HUES6 (cell line): Measurements from ENCODE around the gene UBE2G1.

Experiments used
- H3K27ac ChIP-seq: 2 replicates; pipeline ENCODE4 v1.7.0; 2013; ENCODE audit warnings: low read depth, mild to moderate bottlenecking, low read length, inconsistent platforms
- H3K27me3 ChIP-seq: 2 replicates; pipeline ENCODE4 v1.6.1; 2013; ENCODE audit warnings: low read length; ENCODE audit not compliant: control insufficient read depth, insufficient read depth
- H3K36me3 ChIP-seq: 2 replicates; pipeline ENCODE4 v1.6.1; 2013; ENCODE audit warnings: low read length; ENCODE audit not compliant: control insufficient read depth, insufficient read depth
- H3K4me1 ChIP-seq: 2 replicates; pipeline ENCODE4 v1.6.1; 2013; ENCODE audit warnings: low read length; ENCODE audit not compliant: control insufficient read depth, insufficient read depth
- H3K4me3 ChIP-seq: 2 replicates; pipeline ENCODE4 v1.5.1; 2013; ENCODE audit warnings: low read depth, low read length
- H3K9ac ChIP-seq: one replicate; pipeline ENCODE4 v1.6.1; 2013; ENCODE audit warnings: mild to moderate bottlenecking, low read length
- H3K9me3 ChIP-seq: 2 replicates; pipeline ENCODE4 v1.6.1; 2013; ENCODE audit warnings: low read depth, low read length; ENCODE audit not compliant: control insufficient read depth, insufficient read depth

The UBE2G1 gene

DNA sequence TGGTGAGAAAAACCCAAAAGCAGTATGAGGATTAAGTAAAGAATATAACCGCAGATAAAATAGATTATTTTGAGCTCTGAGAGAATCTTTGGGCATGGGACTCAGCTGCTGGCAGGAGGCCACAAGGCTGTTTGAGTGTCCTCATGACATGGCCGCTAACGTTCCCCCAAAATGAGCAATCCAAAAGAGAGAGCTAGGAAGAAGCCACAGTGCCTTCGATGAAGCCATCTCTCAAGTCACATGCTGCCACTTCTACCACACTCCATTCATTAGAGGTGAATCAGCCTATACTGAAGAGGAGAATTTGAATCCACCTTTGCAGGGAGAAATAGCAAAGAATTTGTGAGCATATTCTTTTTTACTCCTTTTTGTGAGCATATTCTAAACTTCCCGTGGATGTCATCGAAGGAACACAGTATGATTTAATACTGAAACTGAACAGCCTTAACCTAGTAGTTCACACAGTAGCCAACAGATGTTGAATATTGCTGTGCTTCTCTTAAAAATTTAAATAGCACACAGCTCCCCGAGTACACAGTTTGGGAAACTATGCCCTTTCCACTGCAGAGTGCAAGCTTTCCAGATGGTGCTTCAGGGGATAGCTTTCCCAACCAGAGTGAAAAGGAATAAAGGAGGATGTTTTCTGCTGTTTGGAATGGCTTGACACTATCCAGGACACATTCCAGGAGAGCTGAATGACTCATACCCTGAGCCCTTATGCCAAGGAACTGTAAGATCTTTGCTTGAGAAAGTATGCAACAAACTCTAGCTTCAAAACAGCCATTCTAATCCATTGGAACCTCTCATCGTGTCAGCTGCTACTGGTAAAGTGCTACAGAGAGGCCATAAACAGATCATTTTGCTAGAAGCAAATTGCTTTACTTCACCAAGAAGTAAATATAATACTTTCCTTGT lies 136.6 kb downstream of the UBE2G1 start:
- peak overlapping the region; percentile 18 for H3K9ac ChIP-seq
- no peaks in the 10 kb centered on the region; the same call in 1 of the 2 replicates for H3K4me1 ChIP-seq
- H3K4me3 ChIP-seq: no peak overlapping the region; the same call in 1 of the 2 replicates
- H3K9me3 ChIP-seq: no peaks in the 10 kb centered on the region
- H3K36me3 ChIP-seq: peaks cover 41% of the 10 kb centered on the region
- no peaks in the 10 kb centered on the region for H3K27me3 ChIP-seq
- H3K27ac ChIP-seq: peak overlapping the region; percentile 56; the same call in 1 of the 2 replicates

DNA sequence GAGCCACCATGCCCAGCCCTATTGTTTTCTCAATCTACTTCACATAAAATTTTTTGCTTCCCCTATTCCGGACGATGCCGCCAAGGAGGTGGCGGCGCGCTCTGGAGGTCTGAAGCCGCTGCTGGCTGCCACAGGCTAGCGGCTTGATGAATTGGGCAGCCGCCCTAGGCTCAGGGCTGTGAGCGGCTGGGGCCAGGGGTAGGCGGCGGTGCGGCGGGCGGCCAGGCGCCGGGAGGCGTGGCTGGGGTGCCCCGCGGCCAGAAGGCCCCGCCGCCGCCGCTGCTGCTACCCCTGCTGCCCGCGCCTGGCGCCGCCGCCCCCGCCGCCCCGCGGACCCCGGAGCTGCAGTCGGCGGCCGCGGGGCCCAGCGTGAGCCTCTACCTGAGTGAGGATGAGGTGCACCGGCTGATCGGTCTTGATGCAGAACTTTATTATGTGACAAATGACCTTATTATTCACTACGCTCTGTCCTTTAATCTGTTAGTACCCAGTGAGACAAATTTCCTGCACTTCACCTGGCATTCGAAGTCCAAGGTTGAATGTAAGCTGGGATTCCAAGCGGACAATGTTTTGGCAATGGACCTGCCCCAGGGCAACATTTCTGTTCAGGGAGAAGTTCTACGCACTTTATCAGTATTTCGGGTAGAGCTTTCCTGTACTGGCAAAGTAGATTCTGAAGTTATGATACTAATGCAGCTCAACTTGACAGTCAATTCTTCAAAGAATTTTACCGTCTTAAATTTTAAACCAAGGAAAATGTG lies 144.4 kb downstream of the UBE2G1 start:
- no peaks in the 10 kb centered on the region for H3K27me3 ChIP-seq
- H3K36me3 ChIP-seq: peaks cover 22% of the 10 kb centered on the region
- H3K9ac ChIP-seq: no peak overlapping the region
- H3K9me3 ChIP-seq: no peaks in the 10 kb centered on the region
- H3K4me3 ChIP-seq: no peak overlapping the region
- no peak overlapping the region for H3K27ac ChIP-seq
- H3K4me1 ChIP-seq: no peaks in the 10 kb centered on the region

DNA sequence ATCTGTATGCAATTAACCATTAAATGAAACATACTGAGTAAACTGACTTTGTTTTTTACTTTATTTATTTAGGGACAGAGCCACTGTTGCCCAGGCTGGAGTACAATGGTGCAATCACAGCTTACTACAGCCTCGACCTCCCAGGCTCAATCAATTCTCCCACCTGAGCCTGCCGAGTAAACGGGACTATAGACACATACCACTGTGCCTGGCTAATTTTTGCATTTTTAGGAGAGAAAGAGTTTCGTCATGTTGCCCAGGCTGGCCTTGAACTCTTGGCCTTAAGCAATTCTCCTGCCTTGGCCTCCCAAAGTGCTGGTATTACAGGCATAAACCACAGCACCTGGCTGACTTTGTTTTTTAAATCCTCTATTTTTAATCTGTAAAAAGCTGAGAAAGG lies 145.3 kb downstream of the UBE2G1 start:
- Histone ChIP-seq H3K9ac (no peak overlapping the region), H3K4me3 (no peak overlapping the region), H3K27ac (0 out of 2 replicates have a peak overlapping the region, but pooled peaks have one; percentile 17), H3K4me1 (no peaks in the 10 kb centered on the region), H3K36me3 (peaks cover 26% of the 10 kb centered on the region), H3K9me3 (no peaks in the 10 kb centered on the region), H3K27me3 (no peaks in the 10 kb centered on the region)

DNA sequence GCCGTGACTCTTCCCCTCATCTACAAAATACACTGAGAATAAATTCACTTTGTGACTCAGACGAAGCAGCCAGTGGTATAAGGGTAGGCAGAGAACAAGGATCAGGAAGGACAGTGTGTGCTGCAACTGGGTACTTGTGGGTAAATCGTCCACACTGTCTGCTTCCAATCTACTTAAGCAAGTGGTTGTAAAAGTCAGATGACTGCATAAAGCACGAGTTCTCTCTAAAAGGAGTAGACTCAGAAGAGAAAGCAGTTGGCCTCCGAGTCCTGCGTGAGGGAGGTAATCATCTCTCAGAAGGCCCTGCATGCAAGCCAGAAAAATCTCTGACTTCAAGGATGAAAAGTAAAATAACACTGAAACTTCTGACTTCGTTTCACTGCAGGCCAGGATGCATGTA lies 145.8 kb downstream of the UBE2G1 start:
- Histone ChIP-seq H3K27ac (peak overlapping the region; percentile 17; the same call in 1 of the 2 replicates), H3K4me3 (no peak overlapping the region), H3K27me3 (no peaks in the 10 kb centered on the region), H3K4me1 (peaks cover 1% of the 10 kb centered on the region; the same call in 1 of the 2 replicates), H3K36me3 (peaks cover 23% of the 10 kb centered on the region), H3K9ac (no peak overlapping the region), H3K9me3 (no peaks in the 10 kb centered on the region)
